NT2/D1 (cell line): ENCODE measurements around the gene MCEMP1.

Source experiments
- DNase-seq: peaks from one replicate; pipeline ENCODE4 v3.0.0-alpha.2; 2011; ENCODE audit warnings: low read depth, low spot score
- H3K27me3 ChIP-seq: 2 replicates; pipeline ENCODE4 v1.6.0; 2011; ENCODE audit warnings: mild to moderate bottlenecking; ENCODE audit not compliant: insufficient read length, insufficient read depth
- H3K36me3 ChIP-seq: 2 replicates; pipeline ENCODE4 v1.6.1; 2011; ENCODE audit warnings: mild to moderate bottlenecking, low read length, mixed read lengths; ENCODE audit not compliant: insufficient read depth, insufficient read length
- H3K4me1 ChIP-seq: 2 replicates; pipeline ENCODE4 v1.5.1; 2011; ENCODE audit not compliant: insufficient read depth, insufficient read length
- H3K4me3 ChIP-seq: 2 replicates; pipeline ENCODE4 v1.5.1; 2011; ENCODE audit warnings: low read depth; ENCODE audit not compliant: insufficient read length
- H3K9ac ChIP-seq: 2 replicates; pipeline ENCODE4 v1.6.0; 2011; ENCODE audit warnings: low read depth; ENCODE audit not compliant: insufficient read length
- H3K9me3 ChIP-seq: 2 replicates; pipeline ENCODE4 v1.5.1; 2011; ENCODE audit warnings: mild to moderate bottlenecking, low read length; ENCODE audit not compliant: insufficient read depth
- SUZ12 ChIP-seq: IDR thresholded peaks from 2 replicates; pipeline ENCODE4 v1.6.1; 2011; ENCODE audit not compliant: insufficient read length, insufficient read depth; ENCODE audit errors: extremely low read depth
- YY1 ChIP-seq: IDR thresholded peaks from 2 replicates; pipeline ENCODE4 v1.6.1; 2011; ENCODE audit not compliant: insufficient read length, insufficient read depth
- ZNF274 ChIP-seq: IDR thresholded peaks from 2 replicates; pipeline ENCODE4 v1.6.1; 2011; ENCODE audit warnings: mild to moderate bottlenecking, low read depth, low read length

The MCEMP1 gene

GRCh38 chr19:7703332-7703731 lies 26.4 kb downstream of the MCEMP1 start:
- H3K36me3 ChIP-seq: no peaks in the 10 kb centered on the region
- no peak overlapping the region for H3K9ac ChIP-seq
- H3K27me3 ChIP-seq: peaks cover 16% of the 10 kb centered on the region
- no peak for TF ChIP-seq SUZ12
- no peak for TF ChIP-seq YY1
- TF ChIP-seq ZNF274: no peak
- DNase-seq: no peak
- no peaks in the 10 kb centered on the region for H3K9me3 ChIP-seq
- H3K4me3 ChIP-seq: no peak overlapping the region
- H3K4me1 ChIP-seq: peaks cover 12% of the 10 kb centered on the region

GRCh38 chr19:7704280-7705060 lies 27.6 kb downstream of the MCEMP1 start:
- TF ChIP-seq SUZ12 (no peak), YY1 (no peak), ZNF274 (no peak)
- DNase-seq: no peak
- Histone ChIP-seq H3K9me3 (no peaks in the 10 kb centered on the region), H3K9ac (no peak overlapping the region), H3K27me3 (peaks cover 5% of the 10 kb centered on the region), H3K4me1 (peaks cover 4% of the 10 kb centered on the region), H3K36me3 (no peaks in the 10 kb centered on the region), H3K4me3 (no peak overlapping the region)

GRCh38 chr19:7705387-7706187 lies 28.7 kb downstream of the MCEMP1 start:
- Histone ChIP-seq H3K9me3 (no peaks in the 10 kb centered on the region), H3K36me3 (no peaks in the 10 kb centered on the region), H3K4me1 (peaks cover 4% of the 10 kb centered on the region), H3K27me3 (no peaks in the 10 kb centered on the region), H3K9ac (no peak overlapping the region), H3K4me3 (no peak overlapping the region)
- DNase-seq: no peak
- no peak for TF ChIP-seq ZNF274
- no peak for TF ChIP-seq SUZ12
- no peak for TF ChIP-seq YY1

- TF ChIP-seq SUZ12 (no peak), YY1 (no peak), ZNF274 (no peak)
- DNase-seq: no peak
- H3K4me1 ChIP-seq: peaks cover 4% of the 10 kb centered on the region
- H3K4me3 ChIP-seq: no peak overlapping the region
- no peaks in the 10 kb centered on the region for H3K36me3 ChIP-seq
- H3K9ac ChIP-seq: no peak overlapping the region
- H3K9me3 ChIP-seq: no peaks in the 10 kb centered on the region
- H3K27me3 ChIP-seq: no peaks in the 10 kb centered on the region
Observed at GRCh38 chr19:7706188-7706954, 29.5 kb downstream of the MCEMP1 start.

GRCh38 chr19:7706955-7707456 lies 30.1 kb downstream of the MCEMP1 start:
- Histone ChIP-seq H3K9me3 (no peaks in the 10 kb centered on the region), H3K4me3 (no peak overlapping the region), H3K9ac (peak overlapping the region; percentile 42), H3K4me1 (peaks cover 4% of the 10 kb centered on the region), H3K27me3 (no peaks in the 10 kb centered on the region), H3K36me3 (no peaks in the 10 kb centered on the region)
- DNase-seq: no peak
- TF ChIP-seq SUZ12 (no peak), ZNF274 (no peak), YY1 (no peak)

- H3K9me3 ChIP-seq: no peaks in the 10 kb centered on the region
- H3K36me3 ChIP-seq: no peaks in the 10 kb centered on the region
- H3K9ac ChIP-seq: no peak overlapping the region
- H3K4me3 ChIP-seq: no peak overlapping the region
- no peak for DNase-seq
- TF ChIP-seq ZNF274: no peak
- TF ChIP-seq SUZ12: no peak
- no peak for TF ChIP-seq YY1
- no peaks in the 10 kb centered on the region for H3K27me3 ChIP-seq
- H3K4me1 ChIP-seq: no peaks in the 10 kb centered on the region
Observed at GRCh38 chr19:7709932-7710460, 33.1 kb downstream of the MCEMP1 start.
